A673 (cell line): ENCODE results near the gene CDC40. TPM values are rescaled to one million over a fixed set of nuclear protein-coding genes. Genes with fewer than 3 reads are reported as not detected.

ENCODE experiments used
- BruUV-seq: library from RNA; stranded (reverse); fragments of 400-500 nt; replicated peaks from 2 replicates; lab custom pipeline; 2021; lab: Mats Ljungman, UMichigan
- CTCF ChIA-PET: fragments of 300-600 bp; sonication (Branson Sonifier 250); formaldehyde crosslinking; loops from one replicate; lab custom pipeline; 2022; ENCODE audit warnings: antibody characterized with exemption; lab: Charles Lee
- POLR2A ChIA-PET: fragments of 300-600 bp; sonication (Branson Sonifier 250); formaldehyde crosslinking; loops from one replicate; lab custom pipeline; 2022; ENCODE audit warnings: antibody characterized with exemption; ENCODE audit not compliant: low non-redundant PET; lab: Charles Lee
- DNase-seq: peaks from one replicate; pipeline ENCODE4 v3.0.0-alpha.2; 2015; ENCODE audit warnings: low spot score
- H3K27ac ChIP-seq: fragments of 200-600 bp; sonication (generic); 2 replicates; pipeline ENCODE4 v1.5.1; 2016; ENCODE audit warnings: mixed run types, low read depth, mild to moderate bottlenecking, mixed read lengths, antibody characterized with exemption, low read length; ENCODE audit not compliant: poor library complexity, severe bottlenecking
- H3K27me3 ChIP-seq: fragments of 200-600 bp; sonication (generic); replicated peaks from 2 replicates; pipeline ENCODE4 v1.6.1; 2017; ENCODE audit warnings: mixed run types, low read depth, mild to moderate bottlenecking, mixed read lengths, antibody characterized with exemption, low read length; ENCODE audit not compliant: insufficient read depth, poor library complexity
- H3K36me3 ChIP-seq: fragments of 200-600 bp; sonication (generic); 2 replicates; pipeline ENCODE4 v1.6.1; 2016; ENCODE audit warnings: mixed run types, mild to moderate bottlenecking, mixed read lengths, antibody characterized with exemption, low read length; ENCODE audit not compliant: insufficient read depth, poor library complexity, severe bottlenecking
- H3K4me1 ChIP-seq: fragments of 200-600 bp; sonication (generic); 2 replicates; pipeline ENCODE4 v1.6.1; 2017; ENCODE audit warnings: mixed run types, mild to moderate bottlenecking, mixed read lengths, antibody characterized with exemption, low read length; ENCODE audit not compliant: insufficient read depth, poor library complexity, severe bottlenecking
- H3K4me3 ChIP-seq: fragments of 200-600 bp; sonication (generic); 2 replicates; pipeline ENCODE4 v1.5.1; 2016; ENCODE audit warnings: low read depth, mixed run types, mild to moderate bottlenecking, mixed read lengths, low read length; ENCODE audit not compliant: poor library complexity, severe bottlenecking
- H3K9me3 ChIP-seq: fragments of 200-600 bp; sonication (generic); 2 replicates; pipeline ENCODE4 v1.6.1; 2016; ENCODE audit warnings: mixed run types, low read depth, mild to moderate bottlenecking, mixed read lengths, antibody characterized with exemption, low read length; ENCODE audit not compliant: poor library complexity, severe bottlenecking
- EZH2 ChIP-seq: fragments of 200-600 bp; sonication (generic); IDR thresholded peaks from 2 replicates; pipeline ENCODE4 v1.6.1; 2017; ENCODE audit warnings: borderline replicate concordance, low read depth, mild to moderate bottlenecking, mixed read lengths, antibody characterized with exemption, low read length; ENCODE audit not compliant: poor library complexity, severe bottlenecking
- intact Hi-C: fragments of 100-400 bp; cut with micrococcal nuclease; formaldehyde crosslinking; loops from one replicate; pipeline ENCODE4 v1.10.0; 2022; ENCODE audit not compliant: unreplicated experiment
- total RNA-seq: library from RNA; stranded (reverse); gene quantifications from 2 replicates; pipeline ENCODE4 v1.2.3, GENCODE V29; 2021
- TF ChIP-seq, protein P1 (sequence below): fragments of 300-800, 200-600 bp; sonication (generic); conservative IDR thresholded peaks from 2 replicates; pipeline ENCODE4 v1.5.1; 2017; ENCODE audit warnings: low read depth, mild to moderate bottlenecking, antibody characterized with exemption, low read length, moderate library complexity, mixed read lengths

CDC40 gene
- total RNA-seq, 1 experiment from 2014 or later: 47.7 TPM

DNA sequence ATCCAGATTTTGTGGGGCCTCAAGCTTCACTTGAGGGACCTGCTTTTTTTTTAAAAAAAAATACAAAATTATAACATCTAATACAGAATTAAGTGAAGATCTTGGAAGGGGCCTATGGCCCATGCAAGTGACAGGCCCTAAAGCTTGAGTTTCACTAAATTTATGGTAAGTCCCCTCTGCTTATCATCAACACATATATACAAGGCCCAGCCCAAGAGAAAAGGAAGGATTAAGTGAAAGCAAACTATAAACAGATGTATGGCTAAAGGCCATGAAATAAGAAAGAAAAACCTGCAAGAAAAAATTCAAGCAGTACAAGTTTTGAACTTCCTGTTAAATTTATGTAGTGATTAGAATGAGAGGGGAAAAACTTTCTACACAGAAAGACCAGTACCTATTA lies 86.8 kb downstream of the CDC40 start:
- H3K27ac ChIP-seq: peak overlapping the region; percentile 64
- intact Hi-C loops: no loop called here
- no TSS peak for BruUV-seq
- peaks cover 8% of the 10 kb centered on the region for H3K9me3 ChIP-seq
- no peak for TF ChIP-seq EZH2
- TF ChIP-seq, protein P1, sequence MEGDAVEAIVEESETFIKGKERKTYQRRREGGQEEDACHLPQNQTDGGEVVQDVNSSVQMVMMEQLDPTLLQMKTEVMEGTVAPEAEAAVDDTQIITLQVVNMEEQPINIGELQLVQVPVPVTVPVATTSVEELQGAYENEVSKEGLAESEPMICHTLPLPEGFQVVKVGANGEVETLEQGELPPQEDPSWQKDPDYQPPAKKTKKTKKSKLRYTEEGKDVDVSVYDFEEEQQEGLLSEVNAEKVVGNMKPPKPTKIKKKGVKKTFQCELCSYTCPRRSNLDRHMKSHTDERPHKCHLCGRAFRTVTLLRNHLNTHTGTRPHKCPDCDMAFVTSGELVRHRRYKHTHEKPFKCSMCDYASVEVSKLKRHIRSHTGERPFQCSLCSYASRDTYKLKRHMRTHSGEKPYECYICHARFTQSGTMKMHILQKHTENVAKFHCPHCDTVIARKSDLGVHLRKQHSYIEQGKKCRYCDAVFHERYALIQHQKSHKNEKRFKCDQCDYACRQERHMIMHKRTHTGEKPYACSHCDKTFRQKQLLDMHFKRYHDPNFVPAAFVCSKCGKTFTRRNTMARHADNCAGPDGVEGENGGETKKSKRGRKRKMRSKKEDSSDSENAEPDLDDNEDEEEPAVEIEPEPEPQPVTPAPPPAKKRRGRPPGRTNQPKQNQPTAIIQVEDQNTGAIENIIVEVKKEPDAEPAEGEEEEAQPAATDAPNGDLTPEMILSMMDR: no peak
- peak; percentile 68 for DNase-seq
- no peaks in the 10 kb centered on the region for H3K36me3 ChIP-seq
- POLR2A ChIA-PET: no interaction called here
- no peaks in the 10 kb centered on the region for H3K27me3 ChIP-seq
- CTCF ChIA-PET: no interaction called here
- H3K4me3 ChIP-seq: no peak overlapping the region
- H3K4me1 ChIP-seq: peaks cover 22% of the 10 kb centered on the region

DNA sequence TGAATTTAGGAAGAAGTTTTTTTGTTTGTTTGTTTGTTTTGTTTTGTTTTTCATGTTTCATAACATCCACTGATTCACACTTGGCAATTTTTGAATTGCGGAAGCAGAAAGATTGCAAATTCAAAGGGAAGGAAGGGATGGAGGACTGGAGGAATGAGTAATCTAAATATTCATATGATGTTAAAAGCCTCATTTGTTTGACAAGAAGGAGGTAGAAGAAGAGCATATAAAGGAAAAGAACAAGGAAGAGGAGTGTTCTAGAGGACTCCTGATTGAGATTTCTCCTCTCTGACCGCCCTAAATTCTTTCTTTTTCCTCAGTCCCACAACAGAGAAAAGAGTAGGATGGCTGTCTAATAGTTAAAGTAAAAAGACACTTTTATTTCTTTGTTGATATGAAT lies 89.4 kb downstream of the CDC40 start:
- CTCF ChIA-PET: no interaction called here
- Histone ChIP-seq H3K4me3 (no peak overlapping the region), H3K36me3 (no peaks in the 10 kb centered on the region), H3K27ac (no peak overlapping the region), H3K4me1 (peaks cover 22% of the 10 kb centered on the region), H3K9me3 (peaks cover 8% of the 10 kb centered on the region), H3K27me3 (no peaks in the 10 kb centered on the region)
- POLR2A ChIA-PET: no interaction called here
- intact Hi-C loops: no loop called here
- BruUV-seq: no TSS peak
- no peak for TF ChIP-seq EZH2
- TF ChIP-seq, protein P1: no peak
- DNase-seq: no peak

DNA sequence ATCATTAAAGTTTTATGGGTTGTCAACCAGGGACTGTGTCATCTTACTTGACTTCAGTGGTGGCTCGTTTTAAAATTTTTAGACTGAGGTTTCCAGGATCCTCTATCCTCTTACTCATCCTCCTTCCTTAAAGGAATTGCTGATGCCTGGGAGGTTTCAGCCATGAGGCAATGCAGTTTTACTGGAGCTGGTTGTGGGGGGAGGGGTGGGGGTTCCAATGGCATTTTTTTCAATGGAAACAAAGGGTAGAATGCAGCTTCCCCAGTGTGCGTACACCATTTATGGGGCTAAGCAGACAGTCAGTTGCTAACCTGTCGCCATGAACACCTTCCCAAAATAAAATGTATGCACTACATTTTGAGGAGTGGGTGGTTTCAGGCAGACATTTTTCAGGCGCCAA lies 89.9 kb downstream of the CDC40 start:
- CTCF ChIA-PET: no interaction called here

More for the DNA sequence above, 89.9 kb downstream of the CDC40 start:
- H3K9me3 ChIP-seq: peaks cover 8% of the 10 kb centered on the region
- BruUV-seq: no TSS peak
- no peak for TF ChIP-seq EZH2
- TF ChIP-seq, protein P1: no peak
- no peak overlapping the region for H3K4me3 ChIP-seq
- POLR2A ChIA-PET: no interaction called here
- no peak overlapping the region for H3K27ac ChIP-seq
- intact Hi-C loops: no loop called here
- H3K27me3 ChIP-seq: no peaks in the 10 kb centered on the region
- no peaks in the 10 kb centered on the region for H3K36me3 ChIP-seq
- DNase-seq: no peak
- peaks cover 22% of the 10 kb centered on the region for H3K4me1 ChIP-seq
